ENCODE results near the gene NDUFS3. TPM values are rescaled to one million over a fixed set of nuclear protein-coding genes. Genes with fewer than 3 reads are reported as not detected.

NDUFS3 gene
- total and polyA plus RNA-seq, 2 experiments from 2014 or later, result 108 to 168 TPM

DNA sequence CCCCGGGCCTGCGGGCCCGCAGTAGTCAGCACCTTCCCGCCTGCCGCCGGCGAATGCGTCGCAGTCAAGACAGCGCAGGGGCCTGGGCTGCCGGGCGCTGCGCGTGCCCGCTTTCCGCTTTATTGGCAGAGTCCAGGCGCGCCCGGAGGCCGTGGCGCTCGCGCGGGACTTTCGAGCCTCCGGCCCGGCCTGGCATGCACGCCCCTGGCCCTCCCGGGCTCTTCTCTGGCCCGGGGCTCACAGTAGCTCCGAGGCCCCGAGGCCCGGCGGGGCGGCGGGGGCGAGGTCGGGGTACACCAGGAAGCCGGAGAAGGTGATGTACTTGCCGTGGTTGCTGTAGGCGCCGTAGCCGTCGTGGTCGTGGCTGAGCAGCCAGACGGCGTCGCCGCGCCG, 10.7 kb downstream of the NDUFS3 start (continued):
- TF ChIP-seq, protein P1, sequence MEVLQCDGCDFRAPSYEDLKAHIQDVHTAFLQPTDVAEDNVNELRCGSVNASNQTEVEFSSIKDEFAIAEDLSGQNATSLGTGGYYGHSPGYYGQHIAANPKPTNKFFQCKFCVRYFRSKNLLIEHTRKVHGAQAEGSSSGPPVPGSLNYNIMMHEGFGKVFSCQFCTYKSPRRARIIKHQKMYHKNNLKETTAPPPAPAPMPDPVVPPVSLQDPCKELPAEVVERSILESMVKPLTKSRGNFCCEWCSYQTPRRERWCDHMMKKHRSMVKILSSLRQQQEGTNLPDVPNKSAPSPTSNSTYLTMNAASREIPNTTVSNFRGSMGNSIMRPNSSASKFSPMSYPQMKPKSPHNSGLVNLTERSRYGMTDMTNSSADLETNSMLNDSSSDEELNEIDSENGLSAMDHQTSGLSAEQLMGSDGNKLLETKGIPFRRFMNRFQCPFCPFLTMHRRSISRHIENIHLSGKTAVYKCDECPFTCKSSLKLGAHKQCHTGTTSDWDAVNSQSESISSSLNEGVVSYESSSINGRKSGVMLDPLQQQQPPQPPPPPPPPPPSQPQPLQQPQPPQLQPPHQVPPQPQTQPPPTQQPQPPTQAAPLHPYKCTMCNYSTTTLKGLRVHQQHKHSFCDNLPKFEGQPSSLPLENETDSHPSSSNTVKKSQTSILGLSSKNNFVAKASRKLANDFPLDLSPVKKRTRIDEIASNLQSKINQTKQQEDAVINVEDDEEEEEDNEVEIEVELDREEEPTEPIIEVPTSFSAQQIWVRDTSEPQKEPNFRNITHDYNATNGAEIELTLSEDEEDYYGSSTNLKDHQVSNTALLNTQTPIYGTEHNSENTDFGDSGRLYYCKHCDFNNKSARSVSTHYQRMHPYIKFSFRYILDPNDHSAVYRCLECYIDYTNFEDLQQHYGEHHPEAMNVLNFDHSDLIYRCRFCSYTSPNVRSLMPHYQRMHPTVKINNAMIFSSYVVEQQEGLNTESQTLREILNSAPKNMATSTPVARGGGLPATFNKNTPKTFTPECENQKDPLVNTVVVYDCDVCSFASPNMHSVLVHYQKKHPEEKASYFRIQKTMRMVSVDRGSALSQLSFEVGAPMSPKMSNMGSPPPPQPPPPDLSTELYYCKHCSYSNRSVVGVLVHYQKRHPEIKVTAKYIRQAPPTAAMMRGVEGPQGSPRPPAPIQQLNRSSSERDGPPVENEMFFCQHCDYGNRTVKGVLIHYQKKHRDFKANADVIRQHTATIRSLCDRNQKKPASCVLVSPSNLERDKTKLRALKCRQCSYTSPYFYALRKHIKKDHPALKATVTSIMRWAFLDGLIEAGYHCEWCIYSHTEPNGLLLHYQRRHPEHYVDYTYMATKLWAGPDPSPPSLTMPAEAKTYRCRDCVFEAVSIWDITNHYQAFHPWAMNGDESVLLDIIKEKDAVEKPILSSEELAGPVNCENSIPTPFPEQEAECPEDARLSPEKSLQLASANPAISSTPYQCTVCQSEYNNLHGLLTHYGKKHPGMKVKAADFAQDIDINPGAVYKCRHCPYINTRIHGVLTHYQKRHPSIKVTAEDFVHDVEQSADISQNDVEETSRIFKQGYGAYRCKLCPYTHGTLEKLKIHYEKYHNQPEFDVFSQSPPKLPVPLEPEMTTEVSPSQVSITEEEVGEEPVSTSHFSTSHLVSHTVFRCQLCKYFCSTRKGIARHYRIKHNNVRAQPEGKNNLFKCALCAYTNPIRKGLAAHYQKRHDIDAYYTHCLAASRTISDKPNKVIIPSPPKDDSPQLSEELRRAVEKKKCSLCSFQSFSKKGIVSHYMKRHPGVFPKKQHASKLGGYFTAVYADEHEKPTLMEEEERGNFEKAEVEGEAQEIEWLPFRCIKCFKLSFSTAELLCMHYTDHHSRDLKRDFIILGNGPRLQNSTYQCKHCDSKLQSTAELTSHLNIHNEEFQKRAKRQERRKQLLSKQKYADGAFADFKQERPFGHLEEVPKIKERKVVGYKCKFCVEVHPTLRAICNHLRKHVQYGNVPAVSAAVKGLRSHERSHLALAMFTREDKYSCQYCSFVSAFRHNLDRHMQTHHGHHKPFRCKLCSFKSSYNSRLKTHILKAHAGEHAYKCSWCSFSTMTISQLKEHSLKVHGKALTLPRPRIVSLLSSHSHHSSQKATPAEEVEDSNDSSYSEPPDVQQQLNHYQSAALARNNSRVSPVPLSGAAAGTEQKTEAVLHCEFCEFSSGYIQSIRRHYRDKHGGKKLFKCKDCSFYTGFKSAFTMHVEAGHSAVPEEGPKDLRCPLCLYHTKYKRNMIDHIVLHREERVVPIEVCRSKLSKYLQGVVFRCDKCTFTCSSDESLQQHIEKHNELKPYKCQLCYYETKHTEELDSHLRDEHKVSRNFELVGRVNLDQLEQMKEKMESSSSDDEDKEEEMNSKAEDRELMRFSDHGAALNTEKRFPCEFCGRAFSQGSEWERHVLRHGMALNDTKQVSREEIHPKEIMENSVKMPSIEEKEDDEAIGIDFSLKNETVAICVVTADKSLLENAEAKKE (CRISPR knock-in tag; IDR thresholded peaks at IDR 0.05), result no peak
- TF ChIP-seq, protein P2, sequence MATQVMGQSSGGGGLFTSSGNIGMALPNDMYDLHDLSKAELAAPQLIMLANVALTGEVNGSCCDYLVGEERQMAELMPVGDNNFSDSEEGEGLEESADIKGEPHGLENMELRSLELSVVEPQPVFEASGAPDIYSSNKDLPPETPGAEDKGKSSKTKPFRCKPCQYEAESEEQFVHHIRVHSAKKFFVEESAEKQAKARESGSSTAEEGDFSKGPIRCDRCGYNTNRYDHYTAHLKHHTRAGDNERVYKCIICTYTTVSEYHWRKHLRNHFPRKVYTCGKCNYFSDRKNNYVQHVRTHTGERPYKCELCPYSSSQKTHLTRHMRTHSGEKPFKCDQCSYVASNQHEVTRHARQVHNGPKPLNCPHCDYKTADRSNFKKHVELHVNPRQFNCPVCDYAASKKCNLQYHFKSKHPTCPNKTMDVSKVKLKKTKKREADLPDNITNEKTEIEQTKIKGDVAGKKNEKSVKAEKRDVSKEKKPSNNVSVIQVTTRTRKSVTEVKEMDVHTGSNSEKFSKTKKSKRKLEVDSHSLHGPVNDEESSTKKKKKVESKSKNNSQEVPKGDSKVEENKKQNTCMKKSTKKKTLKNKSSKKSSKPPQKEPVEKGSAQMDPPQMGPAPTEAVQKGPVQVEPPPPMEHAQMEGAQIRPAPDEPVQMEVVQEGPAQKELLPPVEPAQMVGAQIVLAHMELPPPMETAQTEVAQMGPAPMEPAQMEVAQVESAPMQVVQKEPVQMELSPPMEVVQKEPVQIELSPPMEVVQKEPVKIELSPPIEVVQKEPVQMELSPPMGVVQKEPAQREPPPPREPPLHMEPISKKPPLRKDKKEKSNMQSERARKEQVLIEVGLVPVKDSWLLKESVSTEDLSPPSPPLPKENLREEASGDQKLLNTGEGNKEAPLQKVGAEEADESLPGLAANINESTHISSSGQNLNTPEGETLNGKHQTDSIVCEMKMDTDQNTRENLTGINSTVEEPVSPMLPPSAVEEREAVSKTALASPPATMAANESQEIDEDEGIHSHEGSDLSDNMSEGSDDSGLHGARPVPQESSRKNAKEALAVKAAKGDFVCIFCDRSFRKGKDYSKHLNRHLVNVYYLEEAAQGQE (IDR thresholded peaks at IDR 0.05; ENCODE audit: unreplicated experiment), result no peak
- TF ChIP-seq ZNF114 (CRISPR knock-in tag; IDR thresholded peaks at IDR 0.05), result no peak
- no peak for TF ChIP-seq ZNF331 (CRISPR knock-in tag; IDR thresholded peaks at IDR 0.05; ENCODE audit: low read depth)
- TF ChIP-seq EZH2phosphoT487 (IDR thresholded peaks at IDR 0.05; ENCODE audit: unreplicated experiment), result no peak

All from GM23338 (cell line).